GM18873 (cell line): ENCODE results near the gene BACH1.
A peak's percentile ranks its signal among the peaks of the same experiment; 100 is the strongest.

Experiments used
- ATAC-seq: cut with Tn5 transposase; IDR thresholded peaks from one replicate; pipeline ENCODE4 v1.9.1; 2021; ENCODE audit warnings: mild to moderate bottlenecking, moderate library complexity, moderate number of reproducible peaks; ENCODE audit not compliant: unreplicated experiment, low FRiP score

The BACH1 gene

GRCh38 chr21:29289317-29289716 is 9.4 kb upstream of the BACH1 start:
- ATAC-seq: no peak

GRCh38 chr21:29290240-29290639 is 8.5 kb upstream of the BACH1 start:
- no peak for ATAC-seq

GRCh38 chr21:29293495-29293894 is 5.2 kb upstream of the BACH1 start:
- ATAC-seq: peak; percentile 87

- ATAC-seq: no peak
Observed at GRCh38 chr21:29295066-29295650, 3.6 kb upstream of the BACH1 start.

- ATAC-seq: no peak
Observed at GRCh38 chr21:29296446-29296845, 2.3 kb upstream of the BACH1 start.

- ATAC-seq: no peak
Observed at GRCh38 chr21:29297483-29298347, 1.0 kb upstream of the BACH1 start.

- ATAC-seq: no peak
Observed at GRCh38 chr21:29299046-29299915, 559 bp downstream of the BACH1 start.

GRCh38 chr21:29299916-29300806 is 1.4 kb downstream of the BACH1 start:
- ATAC-seq: peak; percentile 86

- no peak for ATAC-seq
Observed at GRCh38 chr21:29300807-29301138, 2.1 kb downstream of the BACH1 start.

- ATAC-seq: no peak
Observed at GRCh38 chr21:29301691-29302090, 3.0 kb downstream of the BACH1 start.

GRCh38 chr21:29302359-29302875 is 3.7 kb downstream of the BACH1 start:
- ATAC-seq: no peak

GRCh38 chr21:29303288-29303687 is 4.6 kb downstream of the BACH1 start:
- no peak for ATAC-seq

- ATAC-seq: no peak
Observed at GRCh38 chr21:29304597-29304996, 5.9 kb downstream of the BACH1 start.

GRCh38 chr21:29305068-29305467 is 6.3 kb downstream of the BACH1 start:
- ATAC-seq: no peak

- ATAC-seq: no peak
Observed at GRCh38 chr21:29305561-29305960, 6.8 kb downstream of the BACH1 start.

GRCh38 chr21:29306920-29307319 is 8.2 kb downstream of the BACH1 start:
- no peak for ATAC-seq

GRCh38 chr21:29307718-29308455 is 9.2 kb downstream of the BACH1 start:
- no peak for ATAC-seq

GRCh38 chr21:29308456-29308783 is 9.7 kb downstream of the BACH1 start:
- ATAC-seq: no peak

GRCh38 chr21:29309703-29310102 is 11.0 kb downstream of the BACH1 start:
- ATAC-seq: no peak
